HCT116 (cell line): ENCODE measurements around the gene LTBP1. TPM values are rescaled to one million over a fixed set of nuclear protein-coding genes. Genes with fewer than 3 reads are reported as not detected.

Source experiments
- ATAC-seq: fragments of 200-7000 bp; cut with Tn5 transposase; 2 replicates; pipeline ENCODE4 v1.9.1; 2020; ENCODE audit warnings: mild to moderate bottlenecking, moderate library complexity
- BruUV-seq: library from RNA; stranded (reverse); fragments of 400-500 nt; replicated peaks from 2 replicates; lab custom pipeline; 2021; lab: Mats Ljungman, UMichigan
- CTCF ChIA-PET: fragments of 300-600 bp; sonication (Branson Sonifier 250); formaldehyde crosslinking; loops from one replicate; lab custom pipeline; 2021; ENCODE audit warnings: antibody characterized with exemption; lab: Charles Lee
- POLR2A ChIA-PET: fragments of 300-600, 350-600 bp; sonication (Branson Sonifier 250); formaldehyde crosslinking; loops from one replicate; lab custom pipeline; 2021; ENCODE audit warnings: antibody characterized with exemption; lab: Charles Lee
- RAD21 ChIA-PET, 2 experiments: fragments of 300-600 bp; sonication (Branson Sonifier 250); formaldehyde crosslinking; loops; one replicate each; lab custom pipeline; 2023; ENCODE audit warnings: low total read pairs in 2 of 2; ENCODE audit not compliant: uncharacterized antibody in 2 of 2, unreplicated experiment in 2 of 2, low non-redundant PET in 1 of 2; lab: Charles Lee
- DNase-seq: peaks from one replicate; pipeline ENCODE4 v3.0.0-alpha.2; 2010; ENCODE audit warnings: low read depth, low spot score
- H2AFZ ChIP-seq: fragments of 200-600 bp; shearing (Covaris generic), sonication (generic); 2 replicates; pipeline ENCODE4 v1.6.1; 2017; ENCODE audit warnings: low read depth, mixed run types, mixed read lengths, antibody characterized with exemption, low read length; ENCODE audit not compliant: poor library complexity, severe bottlenecking
- H3K27ac ChIP-seq: 2 replicates; pipeline ENCODE4 v1.5.1; 2012; ENCODE audit warnings: low read depth, low read length
- H3K27me3 ChIP-seq: fragments of 200-600 bp; sonication (generic); 2 replicates; pipeline ENCODE4 v1.6.1; 2016; ENCODE audit warnings: mixed run types, low read length, mixed read lengths; ENCODE audit not compliant: insufficient read depth
- H3K36me3 ChIP-seq, 2 experiments: fragments of 200-500 bp in 1 of 2; fragments of 200-600 bp in 1 of 2; sonication (Bioruptor generic) in 1 of 2; sonication (generic) in 1 of 2; 2 replicates each; pipeline versions ENCODE4 v1.5.1 to v1.6.1; 2014 to 2016; ENCODE audit warnings: low read length in 2 of 2, inconsistent platforms in 1 of 2, mixed read lengths in 1 of 2, mixed run types in 1 of 2; ENCODE audit not compliant: insufficient read depth in 2 of 2, control insufficient read depth in 1 of 2
- H3K4me1 ChIP-seq, 2 experiments: fragments of 200-600 bp in 1 of 2; sonication (generic) in 1 of 2; 2 replicates each; pipeline versions ENCODE4 v1.5.1 to v1.6.1; 2012 to 2017; ENCODE audit warnings: low read length in 2 of 2, inconsistent platforms in 1 of 2, mild to moderate bottlenecking in 1 of 2, mixed read lengths in 1 of 2, mixed run types in 1 of 2, moderate library complexity in 1 of 2; ENCODE audit not compliant: insufficient read depth in 2 of 2, control insufficient read depth in 1 of 2
- H3K4me2 ChIP-seq: fragments of 200-600 bp; sonication (generic); 2 replicates; pipeline ENCODE4 v1.6.1; 2017; ENCODE audit warnings: mixed run types, low read length, mixed read lengths
- H3K4me3 ChIP-seq, 2 experiments: fragments of 200-600 bp in 1 of 2; sonication (generic) in 1 of 2; replicated peaks in 1 of 2; 2 replicates each; pipeline ENCODE4 v1.5.1; 2011 to 2016; ENCODE audit warnings: low read length in 2 of 2, control low read depth in 1 of 2, low read depth in 1 of 2, mild to moderate bottlenecking in 1 of 2, mixed read lengths in 1 of 2, mixed run types in 1 of 2
- H3K79me2 ChIP-seq: fragments of 200-600 bp; sonication (generic); 2 replicates; pipeline ENCODE4 v1.6.1; 2017; ENCODE audit warnings: mild to moderate bottlenecking, mixed run types, low read length, moderate library complexity, mixed read lengths; ENCODE audit not compliant: insufficient read depth
- H3K9ac ChIP-seq: fragments of 200-600 bp; sonication (generic); 2 replicates; pipeline ENCODE4 v1.6.1; 2016; ENCODE audit warnings: low read length, mixed read lengths
- H3K9me2 ChIP-seq: fragments of 200-600 bp; sonication (generic), shearing (Covaris generic); 2 replicates; pipeline ENCODE4 v1.6.1; 2017; ENCODE audit warnings: mixed run types, mild to moderate bottlenecking, moderate library complexity; ENCODE audit not compliant: insufficient read depth
- H3K9me3 ChIP-seq, 2 experiments: fragments of 200-500 bp in 1 of 2; fragments of 200-600 bp in 1 of 2; sonication (Bioruptor generic) in 1 of 2; sonication (generic) in 1 of 2; 2 replicates each; pipeline ENCODE4 v1.6.1; 2014 to 2017; ENCODE audit warnings: low read length in 2 of 2, mixed read lengths in 2 of 2, inconsistent platforms in 1 of 2, low read depth in 1 of 2, mild to moderate bottlenecking in 1 of 2, mixed run types in 1 of 2, moderate library complexity in 1 of 2; ENCODE audit not compliant: control insufficient read depth in 1 of 2, insufficient read depth in 1 of 2
- H4K20me1 ChIP-seq: fragments of 200-600 bp; sonication (generic), shearing (Covaris generic); 2 replicates; pipeline ENCODE4 v1.6.1; 2017; ENCODE audit warnings: mixed run types, mild to moderate bottlenecking, moderate library complexity; ENCODE audit not compliant: insufficient read depth
- ATF3 ChIP-seq: IDR thresholded peaks from 2 replicates; pipeline ENCODE4 v1.6.1; 2012
- CBX3 ChIP-seq: IDR thresholded peaks from 2 replicates; pipeline ENCODE4 v1.6.1; 2012; ENCODE audit warnings: low read depth
- CEBPB ChIP-seq: IDR thresholded peaks from 2 replicates; pipeline ENCODE4 v1.6.1; 2012; ENCODE audit warnings: low read depth
- EGR1 ChIP-seq: IDR thresholded peaks from 2 replicates; pipeline ENCODE4 v1.6.1; 2012; ENCODE audit warnings: low read depth
- ELF1 ChIP-seq: IDR thresholded peaks from 2 replicates; pipeline ENCODE4 v1.6.1; 2012; ENCODE audit warnings: low read depth, borderline replicate concordance
- EZH2phosphoT487 ChIP-seq: fragments of 200-600 bp; IDR thresholded peaks from 2 replicates; pipeline ENCODE4 v1.6.1; 2018; ENCODE audit warnings: antibody characterized with exemption, borderline replicate concordance
- JUND ChIP-seq: IDR thresholded peaks from 2 replicates; pipeline ENCODE4 v1.6.1; 2012
- MAX ChIP-seq: IDR thresholded peaks from 2 replicates; pipeline ENCODE4 v1.6.1; 2012
- RAD21 ChIP-seq: IDR thresholded peaks from 2 replicates; pipeline ENCODE4 v1.6.1; 2012; ENCODE audit warnings: low read depth, mild to moderate bottlenecking
- TCF7L2 ChIP-seq: IDR thresholded peaks from 2 replicates; pipeline ENCODE4 v1.7.0; 2011; ENCODE audit warnings: borderline replicate concordance, inconsistent platforms; ENCODE audit not compliant: insufficient read depth, insufficient read length; ENCODE audit errors: extremely low read depth
- YY1 ChIP-seq: IDR thresholded peaks from 2 replicates; pipeline ENCODE4 v1.6.1; 2011; ENCODE audit warnings: low read length, low read depth, moderate library complexity, mild to moderate bottlenecking; ENCODE audit not compliant: insufficient replicate concordance; ENCODE audit errors: extremely low read depth
- ZBTB33 ChIP-seq: IDR thresholded peaks from 2 replicates; pipeline ENCODE4 v1.6.1; 2011; ENCODE audit warnings: mild to moderate bottlenecking, low read length, moderate library complexity; ENCODE audit not compliant: insufficient replicate concordance; ENCODE audit errors: extremely low read depth
- intact Hi-C: fragments of 100-400 bp; cut with micrococcal nuclease; formaldehyde crosslinking; loops from 2 replicates; pipeline ENCODE4 v1.10.0; 2022
- total RNA-seq: library from RNA; stranded (reverse); gene quantifications from one replicate; pipeline ENCODE4 v1.2.1, GENCODE V29; 2021; ENCODE audit not compliant: unreplicated experiment

LTBP1 gene
- total RNA-seq, 1 experiment from 2014 or later: 5.1 TPM

GRCh38 chr2:33214436-33214835 is 267.7 kb downstream of the LTBP1 start:
- DNase-seq: no peak
- no peaks in the 10 kb centered on the region for H3K9me3 ChIP-seq

More at GRCh38 chr2:33214436-33214835, 267.7 kb downstream of the LTBP1 start:
- CTCF ChIA-PET: no interaction called here
- no peak overlapping the region for H3K27ac ChIP-seq
- no peak overlapping the region for H3K9ac ChIP-seq
- H3K4me2 ChIP-seq: no peak overlapping the region
- H2AFZ ChIP-seq: no peak overlapping the region
- H3K36me3 ChIP-seq: no peaks in the 10 kb centered on the region
- no peaks in the 10 kb centered on the region for H3K79me2 ChIP-seq
- no peaks in the 10 kb centered on the region for H3K9me2 ChIP-seq
- TF ChIP-seq RAD21 (no peak), ZBTB33 (no peak), ELF1 (no peak), YY1 (no peak), CBX3 (no peak), MAX (no peak), JUND (no peak), EGR1 (no peak), CEBPB (no peak), ATF3 (no peak), TCF7L2 (no peak), EZH2phosphoT487 (no peak)
- TF ChIP-seq, all 23 proteins: peak for 0
- ChIA-PET RAD21 (no interaction called here), POLR2A (no interaction called here)
- Histone ChIP-seq H3K27me3 (no peaks in the 10 kb centered on the region), H3K4me1 (no peaks in the 10 kb centered on the region), H3K4me3 (no peak overlapping the region), H4K20me1 (no peaks in the 10 kb centered on the region)
- intact Hi-C loops: no loop called here
- no TSS peak for BruUV-seq
- ATAC-seq: no peak
